HepG2 (cell line): Measurements from ENCODE around the gene CCNQ. TPM values are rescaled to one million over a fixed set of nuclear protein-coding genes. Genes with fewer than 3 reads are reported as not detected.
A peak's percentile ranks its signal among the peaks of the same experiment; 100 is the strongest.

Experiments
- ATAC-seq: fragments of 200-7000 bp; cut with Tn5 transposase; 3 replicates; pipeline ENCODE4 v1.9.1; 2020; ENCODE audit warnings: mild to moderate bottlenecking, moderate library complexity
- BruUV-seq: library from RNA; stranded (reverse); fragments of 400-500 nt; replicated peaks from 2 replicates; lab custom pipeline; 2021; lab: Mats Ljungman, UMichigan
- CTCF ChIA-PET: fragments of 300-600 bp; formaldehyde crosslinking; extraction: SDS; loops from one replicate; lab custom pipeline; 2021; ENCODE audit warnings: low total read pairs, inconsistent platforms, low intra/inter-chr PET ratio; lab: Yijun Ruan, JAX
- POLR2A ChIA-PET: fragments of 350-600 bp; sonication (Branson Sonifier 250); formaldehyde crosslinking; loops from one replicate; lab custom pipeline; 2020; ENCODE audit warnings: antibody characterized with exemption, inconsistent platforms; lab: Yijun Ruan, JAX
- DNase-seq: peaks from one replicate; pipeline ENCODE4 v3.0.0-alpha.2; 2015; ENCODE audit warnings: low spot score
- FAIRE-seq: peaks from 3 replicates; lab custom pipeline; 2011; peaks lifted over from hg19 to GRCh38; lab: Jason Lieb, UNC
- H2AFZ ChIP-seq: one replicate; pipeline ENCODE4 v1.6.1; 2011; ENCODE audit warnings: low read length, inconsistent platforms
- H3K27ac ChIP-seq: fragments of 300-600 bp; 3 replicates; pipeline ENCODE4 v1.8.0; 2011; ENCODE audit warnings: mixed run types, mild to moderate bottlenecking, mixed read lengths, low read length, inconsistent platforms; ENCODE audit not compliant: insufficient read depth; ENCODE audit errors: extremely low read length
- H3K27me3 ChIP-seq, 2 experiments: fragments of 200-600 bp in 1 of 2; 2 replicates in 1 of 2; 3 replicates in 1 of 2; pipeline versions ENCODE4 v1.6.0 to v1.8.0; 2011; ENCODE audit warnings: low read length in 2 of 2, mild to moderate bottlenecking in 2 of 2, moderate library complexity in 2 of 2, inconsistent platforms in 1 of 2; ENCODE audit not compliant: insufficient read depth in 2 of 2, control insufficient read depth in 1 of 2
- H3K36me3 ChIP-seq, 2 experiments: fragments of 200-600 bp in 1 of 2; replicated peaks in 1 of 2; 2 replicates in 1 of 2; 3 replicates in 1 of 2; pipeline versions ENCODE4 v1.5.1 to v1.8.0; 2011; ENCODE audit warnings: low read length in 2 of 2, inconsistent platforms in 1 of 2; ENCODE audit not compliant: insufficient read depth in 2 of 2, control insufficient read depth in 1 of 2
- H3K4me1 ChIP-seq: 2 replicates; pipeline ENCODE4 v1.5.1; 2012; ENCODE audit warnings: low read length, inconsistent platforms; ENCODE audit not compliant: insufficient read depth
- H3K4me2 ChIP-seq: 2 replicates; pipeline ENCODE4 v1.6.0; 2011; ENCODE audit warnings: low read depth, low read length, inconsistent platforms
- H3K4me3 ChIP-seq, 3 experiments: fragments of 200-600 bp in 1 of 3; sonication (generic), shearing (Covaris generic) in 1 of 3; replicated peaks in 1 of 3; 2 replicates each; pipeline ENCODE4 v1.5.1; 2011 to 2016; ENCODE audit warnings: low read length in 3 of 3, inconsistent platforms in 2 of 3, low read depth in 2 of 3, mild to moderate bottlenecking in 2 of 3, control low read depth in 1 of 3, mixed read lengths in 1 of 3; ENCODE audit not compliant: insufficient read depth in 1 of 3
- H3K79me2 ChIP-seq: one replicate; pipeline ENCODE4 v1.6.1; 2011; ENCODE audit warnings: low read length, inconsistent platforms; ENCODE audit not compliant: insufficient read depth
- H3K9ac ChIP-seq: 2 replicates; pipeline ENCODE4 v1.6.0; 2011; ENCODE audit warnings: mild to moderate bottlenecking, low read depth, low read length, inconsistent platforms; ENCODE audit not compliant: insufficient read depth
- H3K9me3 ChIP-seq: 2 replicates; pipeline ENCODE4 v1.5.1; 2012; ENCODE audit warnings: mild to moderate bottlenecking, low read length
- H4K20me1 ChIP-seq: 2 replicates; pipeline ENCODE4 v1.6.0; 2011; ENCODE audit warnings: inconsistent platforms, mild to moderate bottlenecking, low read length, moderate library complexity; ENCODE audit not compliant: insufficient read depth
- DMAP1 ChIP-seq: IDR thresholded peaks from 2 replicates; pipeline ENCODE4 v1.6.1; 2016
- GABPB1 ChIP-seq: IDR thresholded peaks from 2 replicates; pipeline ENCODE4 v1.6.1; 2016; ENCODE audit warnings: mild to moderate bottlenecking, missing genetic modification reagents, moderate library complexity, missing compliant biosample characterization
- HHEX ChIP-seq: IDR thresholded peaks from 2 replicates; pipeline ENCODE4 v1.6.1; 2016; ENCODE audit warnings: control low read depth
- HNRNPL ChIP-seq: fragments of 200-400 bp; formaldehyde crosslinking; IDR thresholded peaks from 2 replicates; pipeline ENCODE4 v1.6.1; 2017; ENCODE audit warnings: mild to moderate bottlenecking, low read depth, low read length
- HOXA3 ChIP-seq: sonication (generic); formaldehyde crosslinking; IDR thresholded peaks from 2 replicates; pipeline ENCODE4 v1.5.0; 2020; ENCODE audit warnings: missing genetic modification reagents
- JUND ChIP-seq: sonication (generic); formaldehyde crosslinking; IDR thresholded peaks from 2 replicates; pipeline ENCODE4 v1.8.0; 2022; ENCODE audit warnings: mild to moderate bottlenecking, missing genetic modification reagents
- SIX1 ChIP-seq: sonication (generic); formaldehyde crosslinking; IDR thresholded peaks from 2 replicates; pipeline ENCODE4 v1.4.0; 2020; ENCODE audit warnings: missing genetic modification reagents, borderline replicate concordance
- TAF1 ChIP-seq: sonication (generic); formaldehyde crosslinking; IDR thresholded peaks from 2 replicates; pipeline ENCODE4 v1.4.0; 2020; ENCODE audit warnings: missing genetic modification reagents
- YEATS4 ChIP-seq: sonication (generic); formaldehyde crosslinking; IDR thresholded peaks from 2 replicates; pipeline ENCODE4 v1.4.0; 2020; ENCODE audit warnings: missing genetic modification reagents, borderline replicate concordance
- ZC3H4 ChIP-seq: sonication (generic); formaldehyde crosslinking; IDR thresholded peaks from 2 replicates; pipeline ENCODE4 v1.4.0; 2020; ENCODE audit warnings: missing genetic modification reagents, borderline replicate concordance
- ZKSCAN1 ChIP-seq: fragments of 150-350 bp; IDR thresholded peaks from 2 replicates; pipeline ENCODE4 v1.6.1; 2014; ENCODE audit warnings: low read length
- ZNF160 ChIP-seq: sonication (generic); formaldehyde crosslinking; IDR thresholded peaks from 2 replicates; pipeline ENCODE4 v1.8.0; 2022; ENCODE audit warnings: mild to moderate bottlenecking, inconsistent platforms, missing genetic modification reagents
- ZNF510 ChIP-seq: sonication (generic); formaldehyde crosslinking; IDR thresholded peaks from 2 replicates; pipeline ENCODE4 v1.4.0; 2020; ENCODE audit warnings: low read depth, mild to moderate bottlenecking, missing genetic modification reagents
- WGBS: methylation state at CpG from one replicate; pipeline ENCODE4 v1.1.6; 2017; ENCODE audit warnings: low lambda C conversion rate; 5-methylcytosine and 5-hydroxymethylcytosine counted together
- in situ Hi-C: cut with HindIII; loops from 2 replicates; pipeline ENCODE4 v1.10.0; 2017; ENCODE audit warnings: low pct_unique_long_range_greater_than_20kb; ENCODE audit not compliant: extremely low pct_ligation_motif_present
- intact Hi-C: fragments of 100-400 bp; cut with micrococcal nuclease; formaldehyde crosslinking; loops from one replicate; pipeline ENCODE4 v1.10.0; 2022; ENCODE audit not compliant: unreplicated experiment
- polyA plus RNA-seq, 8 experiments: library from polyadenylated mRNA; depleted of rRNA in 3 of 8; stranded (reverse) in 7 of 8; unstranded in 1 of 8; fragments of >200 nt; fragmentation: Illumina TruSeq in 4 of 8; extraction: Trizol in 4 of 8; gene quantifications; 2 replicates each; pipeline versions ENCODE4 v1.2.1 to v1.2.3, GENCODE V29; 2011 to 2016; ENCODE audit warnings: low read depth in 4 of 8, missing spikeins in 1 of 8, mixed read lengths in 1 of 8; ENCODE audit not compliant: insufficient read depth in 1 of 8
- total RNA-seq, 5 experiments: library from RNA; depleted of rRNA; stranded (reverse); fragments of >200 nt; fragmentation: Illumina TruSeq; extraction: Trizol; gene quantifications; 2 replicates each; pipeline ENCODE4 v1.2.3, GENCODE V29; 2016; ENCODE audit warnings: low read depth in 1 of 5
- TF ChIP-seq, protein P1 (sequence below): sonication (generic); formaldehyde crosslinking; IDR thresholded peaks from 2 replicates; pipeline ENCODE4 v1.5.0; 2020; ENCODE audit warnings: mild to moderate bottlenecking, low read depth, missing genetic modification reagents, borderline replicate concordance
- TF ChIP-seq, protein P2 (sequence below): sonication (generic); formaldehyde crosslinking; IDR thresholded peaks from 2 replicates; pipeline ENCODE4 v1.5.0; 2020; ENCODE audit warnings: mild to moderate bottlenecking, missing genetic modification reagents
- TF ChIP-seq, protein P3 (sequence below): sonication (generic); formaldehyde crosslinking; IDR thresholded peaks from 2 replicates; pipeline ENCODE4 v1.4.0; 2020; ENCODE audit warnings: missing genetic modification reagents

CCNQ gene
- total and polyA plus RNA-seq, 2 of the 13 experiments (the other 11 are each of a cell fraction or from before 2014, with no cell fraction given), result 15.0 to 25.5 TPM

DNA sequence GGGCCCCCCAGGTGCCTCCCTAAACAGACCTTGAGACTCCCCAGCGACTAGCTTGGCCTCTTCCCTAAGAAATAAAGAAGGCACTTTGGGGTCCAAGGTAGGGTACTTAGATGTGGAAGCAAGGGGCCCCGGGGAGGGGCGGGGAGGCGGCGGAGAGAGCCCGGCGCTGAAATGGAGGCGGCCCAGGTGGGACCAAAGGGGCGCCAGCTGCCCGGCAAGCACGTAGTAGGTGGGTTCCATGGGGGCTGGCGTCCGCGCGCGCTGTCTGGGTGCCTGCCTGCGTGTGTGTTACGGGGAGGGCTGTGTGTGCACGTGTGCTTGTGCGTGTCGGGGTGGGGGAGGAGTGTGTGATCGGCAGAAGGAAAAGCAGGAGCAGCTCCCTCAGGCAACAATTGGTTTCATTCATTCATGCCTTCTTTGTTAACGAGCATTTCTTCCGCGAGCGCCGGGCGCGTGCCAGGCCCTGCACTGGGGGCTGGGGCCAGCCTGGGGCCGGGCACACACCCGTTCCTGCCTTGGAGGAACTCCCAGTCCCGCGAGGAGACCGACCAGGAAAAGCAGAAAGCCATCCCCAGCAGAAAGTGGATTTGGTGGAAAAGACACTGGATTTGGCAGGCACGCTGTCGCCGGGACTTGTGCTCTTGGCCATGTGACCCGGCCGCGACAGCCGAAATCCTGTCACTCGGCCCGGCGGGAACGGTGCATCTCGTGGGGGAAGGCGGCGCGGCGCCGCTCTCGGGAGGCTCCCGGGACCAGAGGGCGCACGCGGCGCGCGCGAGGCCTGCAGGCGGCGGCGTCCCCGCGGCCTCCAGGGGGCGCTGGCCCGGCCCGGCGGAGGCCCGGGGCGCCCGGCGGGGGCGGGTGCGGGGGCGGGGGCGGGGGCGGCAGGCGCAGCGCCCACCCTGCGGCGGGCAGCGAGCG, 44.8 kb upstream of the CCNQ start:
- H3K9ac ChIP-seq, result peak overlapping the region; percentile 68
- DNase-seq, result no peak
- ChIA-PET CTCF (interaction anchor here (3.0 kb wide), 1 partner anchor 33 kb away, joined by 10 read pairs; no protein-coding TSS in a partner anchor), POLR2A (interaction anchor here (8.0 to 15.1 kb wide), 3 partner anchors 7 to 32 kb away, joined by 70 to 596 read pairs (median 96); no protein-coding TSS in a partner anchor)
- in situ Hi-C loops (no loop called here), intact Hi-C loops (loop anchor here (2.0 kb wide), 1 partner anchor 21 kb away; no protein-coding TSS in a partner anchor)
- no peaks in the 10 kb centered on the region; a peak in 1 of 5 replicates for H3K36me3 ChIP-seq
- peaks cover 4% of the 10 kb centered on the region; the same call in 1 of the 2 replicates for H4K20me1 ChIP-seq
- H3K27me3 ChIP-seq, result no peaks in the 10 kb centered on the region; a peak in 1 of 5 replicates
- peak overlapping the region; percentile 65 to 87 (median 75); a peak in 5 of 6 replicates for H3K4me3 ChIP-seq
- no peak for FAIRE-seq
- no peaks in the 10 kb centered on the region for H3K9me3 ChIP-seq
- peaks cover 51% of the 10 kb centered on the region for H3K4me1 ChIP-seq
- H3K4me2 ChIP-seq, result peak overlapping the region; percentile 72
- H3K79me2 ChIP-seq, result peaks cover 48% of the 10 kb centered on the region
- H3K27ac ChIP-seq, result peak overlapping the region; percentile 72
- H2AFZ ChIP-seq, result no peak overlapping the region
- 2% methylated on average over 14 of the region's 84 CpGs for WGBS
- no peak for ATAC-seq
- BruUV-seq, result no TSS peak
- TF ChIP-seq GABPB1 (CRISPR knock-in tag) (no peak), TAF1 (CRISPR knock-in tag) (no peak), ZC3H4 (no peak), ZNF160 (CRISPR knock-in tag) (no peak), ZKSCAN1 (peak; percentile 75; the same call in 1 of the 2 replicates), DMAP1 (CRISPR knock-in tag) (0 out of 2 replicates have a peak, but pooled peaks have one; percentile 23), HOXA3 (CRISPR knock-in tag) (no peak), JUND (CRISPR knock-in tag) (no peak), ZNF510 (CRISPR knock-in tag) (no peak), HNRNPL (0 out of 2 replicates have a peak, but pooled peaks have one; percentile 3), HHEX (CRISPR knock-in tag) (no peak), YEATS4 (CRISPR knock-in tag) (no peak), SIX1 (CRISPR knock-in tag) (no peak)
- TF ChIP-seq, protein P1, sequence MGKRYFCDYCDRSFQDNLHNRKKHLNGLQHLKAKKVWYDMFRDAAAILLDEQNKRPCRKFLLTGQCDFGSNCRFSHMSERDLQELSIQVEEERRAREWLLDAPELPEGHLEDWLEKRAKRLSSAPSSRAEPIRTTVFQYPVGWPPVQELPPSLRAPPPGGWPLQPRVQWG (CRISPR knock-in tag), result no peak
- TF ChIP-seq, protein P2, sequence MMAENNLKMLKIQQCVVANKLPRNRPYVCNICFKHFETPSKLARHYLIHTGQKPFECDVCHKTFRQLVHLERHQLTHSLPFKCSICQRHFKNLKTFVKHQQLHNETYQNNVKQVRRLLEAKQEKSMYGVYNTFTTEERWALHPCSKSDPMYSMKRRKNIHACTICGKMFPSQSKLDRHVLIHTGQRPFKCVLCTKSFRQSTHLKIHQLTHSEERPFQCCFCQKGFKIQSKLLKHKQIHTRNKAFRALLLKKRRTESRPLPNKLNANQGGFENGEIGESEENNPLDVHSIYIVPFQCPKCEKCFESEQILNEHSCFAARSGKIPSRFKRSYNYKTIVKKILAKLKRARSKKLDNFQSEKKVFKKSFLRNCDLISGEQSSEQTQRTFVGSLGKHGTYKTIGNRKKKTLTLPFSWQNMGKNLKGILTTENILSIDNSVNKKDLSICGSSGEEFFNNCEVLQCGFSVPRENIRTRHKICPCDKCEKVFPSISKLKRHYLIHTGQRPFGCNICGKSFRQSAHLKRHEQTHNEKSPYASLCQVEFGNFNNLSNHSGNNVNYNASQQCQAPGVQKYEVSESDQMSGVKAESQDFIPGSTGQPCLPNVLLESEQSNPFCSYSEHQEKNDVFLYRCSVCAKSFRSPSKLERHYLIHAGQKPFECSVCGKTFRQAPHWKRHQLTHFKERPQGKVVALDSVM (CRISPR knock-in tag), result no peak
- TF ChIP-seq, protein P3, sequence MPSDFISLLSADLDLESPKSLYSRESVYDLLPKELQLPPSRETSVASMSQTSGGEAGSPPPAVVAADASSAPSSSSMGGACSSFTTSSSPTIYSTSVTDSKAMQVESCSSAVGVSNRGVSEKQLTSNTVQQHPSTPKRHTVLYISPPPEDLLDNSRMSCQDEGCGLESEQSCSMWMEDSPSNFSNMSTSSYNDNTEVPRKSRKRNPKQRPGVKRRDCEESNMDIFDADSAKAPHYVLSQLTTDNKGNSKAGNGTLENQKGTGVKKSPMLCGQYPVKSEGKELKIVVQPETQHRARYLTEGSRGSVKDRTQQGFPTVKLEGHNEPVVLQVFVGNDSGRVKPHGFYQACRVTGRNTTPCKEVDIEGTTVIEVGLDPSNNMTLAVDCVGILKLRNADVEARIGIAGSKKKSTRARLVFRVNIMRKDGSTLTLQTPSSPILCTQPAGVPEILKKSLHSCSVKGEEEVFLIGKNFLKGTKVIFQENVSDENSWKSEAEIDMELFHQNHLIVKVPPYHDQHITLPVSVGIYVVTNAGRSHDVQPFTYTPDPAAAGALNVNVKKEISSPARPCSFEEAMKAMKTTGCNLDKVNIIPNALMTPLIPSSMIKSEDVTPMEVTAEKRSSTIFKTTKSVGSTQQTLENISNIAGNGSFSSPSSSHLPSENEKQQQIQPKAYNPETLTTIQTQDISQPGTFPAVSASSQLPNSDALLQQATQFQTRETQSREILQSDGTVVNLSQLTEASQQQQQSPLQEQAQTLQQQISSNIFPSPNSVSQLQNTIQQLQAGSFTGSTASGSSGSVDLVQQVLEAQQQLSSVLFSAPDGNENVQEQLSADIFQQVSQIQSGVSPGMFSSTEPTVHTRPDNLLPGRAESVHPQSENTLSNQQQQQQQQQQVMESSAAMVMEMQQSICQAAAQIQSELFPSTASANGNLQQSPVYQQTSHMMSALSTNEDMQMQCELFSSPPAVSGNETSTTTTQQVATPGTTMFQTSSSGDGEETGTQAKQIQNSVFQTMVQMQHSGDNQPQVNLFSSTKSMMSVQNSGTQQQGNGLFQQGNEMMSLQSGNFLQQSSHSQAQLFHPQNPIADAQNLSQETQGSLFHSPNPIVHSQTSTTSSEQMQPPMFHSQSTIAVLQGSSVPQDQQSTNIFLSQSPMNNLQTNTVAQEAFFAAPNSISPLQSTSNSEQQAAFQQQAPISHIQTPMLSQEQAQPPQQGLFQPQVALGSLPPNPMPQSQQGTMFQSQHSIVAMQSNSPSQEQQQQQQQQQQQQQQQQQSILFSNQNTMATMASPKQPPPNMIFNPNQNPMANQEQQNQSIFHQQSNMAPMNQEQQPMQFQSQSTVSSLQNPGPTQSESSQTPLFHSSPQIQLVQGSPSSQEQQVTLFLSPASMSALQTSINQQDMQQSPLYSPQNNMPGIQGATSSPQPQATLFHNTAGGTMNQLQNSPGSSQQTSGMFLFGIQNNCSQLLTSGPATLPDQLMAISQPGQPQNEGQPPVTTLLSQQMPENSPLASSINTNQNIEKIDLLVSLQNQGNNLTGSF (CRISPR knock-in tag), result no peak
